ENCODE results near the gene CDSN. TPM values are rescaled to one million over a fixed set of nuclear protein-coding genes. Genes with fewer than 3 reads are reported as not detected.

Gene CDSN
- total RNA-seq, 1 donor from 2014 or later, result not detected

DNA sequence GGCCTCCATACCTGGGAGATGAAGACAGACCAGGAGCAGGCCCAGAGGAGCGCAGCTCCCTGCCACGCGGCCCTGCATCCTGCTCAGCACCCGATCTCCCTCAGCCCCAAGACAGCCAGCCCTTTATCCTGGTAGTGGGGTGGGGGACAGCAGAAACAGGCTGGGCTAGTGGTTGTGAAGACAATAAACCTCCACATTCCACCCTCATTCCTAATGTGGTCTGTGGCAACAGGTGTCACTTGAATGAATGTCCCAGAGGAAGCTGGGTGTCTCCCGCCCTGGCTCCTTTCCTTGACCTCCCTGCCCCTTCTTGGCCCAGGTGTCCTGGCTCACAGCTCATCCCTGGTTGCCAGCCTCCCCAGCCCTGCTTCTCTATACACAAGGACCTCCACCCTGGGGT is 7.8 kb downstream of the CDSN start, which contains the start of gene C6orf15:
TSS of gene C6orf15 (minus strand) at position 98 of the 400 bp plus-strand sequence. CDS start at position 78, 20 bp downstream.
- TF ChIP-seq, protein P1, sequence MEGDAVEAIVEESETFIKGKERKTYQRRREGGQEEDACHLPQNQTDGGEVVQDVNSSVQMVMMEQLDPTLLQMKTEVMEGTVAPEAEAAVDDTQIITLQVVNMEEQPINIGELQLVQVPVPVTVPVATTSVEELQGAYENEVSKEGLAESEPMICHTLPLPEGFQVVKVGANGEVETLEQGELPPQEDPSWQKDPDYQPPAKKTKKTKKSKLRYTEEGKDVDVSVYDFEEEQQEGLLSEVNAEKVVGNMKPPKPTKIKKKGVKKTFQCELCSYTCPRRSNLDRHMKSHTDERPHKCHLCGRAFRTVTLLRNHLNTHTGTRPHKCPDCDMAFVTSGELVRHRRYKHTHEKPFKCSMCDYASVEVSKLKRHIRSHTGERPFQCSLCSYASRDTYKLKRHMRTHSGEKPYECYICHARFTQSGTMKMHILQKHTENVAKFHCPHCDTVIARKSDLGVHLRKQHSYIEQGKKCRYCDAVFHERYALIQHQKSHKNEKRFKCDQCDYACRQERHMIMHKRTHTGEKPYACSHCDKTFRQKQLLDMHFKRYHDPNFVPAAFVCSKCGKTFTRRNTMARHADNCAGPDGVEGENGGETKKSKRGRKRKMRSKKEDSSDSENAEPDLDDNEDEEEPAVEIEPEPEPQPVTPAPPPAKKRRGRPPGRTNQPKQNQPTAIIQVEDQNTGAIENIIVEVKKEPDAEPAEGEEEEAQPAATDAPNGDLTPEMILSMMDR (IDR thresholded peaks at IDR 0.05; ENCODE audit: unreplicated experiment), result no peak
- H3K4me3 Mint-ChIP-seq, result no peak within 1 kb of the TSS
- H3K4me1 Mint-ChIP-seq, result peaks cover 17% of the 10 kb centered on the region
- no peaks in the 10 kb centered on the region for H3K9me3 Mint-ChIP-seq
- H3K27ac Mint-ChIP-seq, result no peak within 1 kb of the TSS
- H3K27me3 Mint-ChIP-seq (ENCODE audit: low read depth), result peaks cover 46% of the 10 kb centered on the region
- no peaks in the 10 kb centered on the region for H3K36me3 Mint-ChIP-seq
- no peak for DNase-seq (ENCODE audit: low spot score in 2 of 2, unreplicated experiment in 2 of 2)

DNA sequence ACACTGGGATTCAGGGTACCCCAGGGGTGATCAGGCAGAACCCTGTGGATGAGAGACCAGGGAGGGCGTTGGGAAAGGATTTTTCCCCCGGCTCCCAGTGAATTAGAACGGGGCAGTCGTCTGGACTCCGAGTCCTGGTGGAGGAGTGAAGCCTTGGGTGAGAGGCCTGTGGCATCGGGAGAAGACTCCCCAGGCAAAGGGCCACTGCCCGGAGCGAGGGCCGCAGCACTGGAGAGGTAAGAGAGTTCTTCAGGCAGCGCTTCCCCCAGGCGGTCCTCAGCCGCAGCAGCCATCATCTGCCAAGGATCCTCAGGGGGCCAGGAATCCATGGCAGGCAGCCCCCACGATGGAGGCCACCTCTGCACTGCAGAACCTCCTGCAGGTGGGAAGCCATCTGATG is 8.5 kb downstream of the CDSN start:
- no peaks in the 10 kb centered on the region for H3K36me3 Mint-ChIP-seq
- H3K27me3 Mint-ChIP-seq (ENCODE audit: low read depth), result peaks cover 43% of the 10 kb centered on the region
- H3K4me3 Mint-ChIP-seq, result no peak overlapping the region
- DNase-seq (ENCODE audit: low spot score in 2 of 2, unreplicated experiment in 2 of 2), result no peak
- no peaks in the 10 kb centered on the region for H3K9me3 Mint-ChIP-seq
- peaks cover 17% of the 10 kb centered on the region for H3K4me1 Mint-ChIP-seq
- H3K27ac Mint-ChIP-seq, result no peak overlapping the region
- TF ChIP-seq, protein P1 (IDR thresholded peaks at IDR 0.05; ENCODE audit: unreplicated experiment), result no peak

DNA sequence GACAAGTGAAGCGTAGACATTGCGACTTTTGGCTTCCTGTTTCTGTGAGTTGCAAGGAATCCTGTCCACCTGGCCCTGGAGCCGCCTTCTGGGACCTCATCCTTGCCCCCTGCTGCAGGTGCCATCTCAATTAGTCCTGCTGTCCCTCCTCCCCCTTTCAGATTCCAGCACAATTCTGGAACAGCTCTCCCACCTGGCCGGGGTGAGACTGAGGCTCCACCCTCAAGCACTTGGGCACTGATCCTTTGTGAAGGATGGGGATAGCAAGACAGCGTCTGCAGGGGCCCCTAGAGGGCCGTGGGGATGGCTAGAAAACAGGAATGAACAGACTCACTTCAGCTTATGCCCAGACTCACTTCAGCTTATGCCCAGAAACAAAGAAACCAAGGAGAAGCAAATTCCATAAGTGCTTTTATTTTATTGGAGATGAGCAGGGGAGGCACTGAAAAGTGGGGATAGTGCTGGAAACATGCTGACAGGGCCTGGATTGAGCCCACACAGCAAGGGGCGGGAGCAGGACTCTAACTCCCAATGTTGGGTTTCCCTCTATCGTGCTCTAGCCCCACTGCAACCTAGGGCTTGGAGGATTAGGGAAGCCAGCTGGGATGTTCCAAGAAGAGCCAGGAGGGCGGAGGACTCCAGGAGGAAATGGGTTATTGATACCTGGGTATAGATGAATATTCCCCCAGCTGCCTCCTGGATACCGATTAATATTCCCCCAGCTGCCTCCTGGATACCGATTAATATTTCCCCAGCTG is 9.2 kb downstream of the CDSN start:
- H3K27ac Mint-ChIP-seq, result no peak overlapping the region

DNA sequence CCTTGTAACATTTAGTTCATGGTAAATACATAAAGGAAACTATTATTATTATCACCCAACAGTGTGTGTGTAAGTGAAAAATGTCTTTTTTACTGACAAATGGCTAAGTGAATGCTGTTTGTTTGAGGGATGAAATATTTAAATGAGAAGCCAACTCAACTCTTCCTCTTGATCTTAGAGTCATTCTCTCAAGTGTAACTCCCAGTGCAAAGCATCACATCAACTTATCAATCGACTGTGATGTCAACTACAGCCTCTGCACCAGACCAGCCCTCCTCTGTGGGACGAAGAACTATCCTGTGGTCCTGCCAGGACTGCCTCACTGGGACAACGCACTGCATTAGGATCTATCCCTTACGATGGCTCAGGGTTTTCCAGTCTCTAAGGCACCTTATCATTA is 13.2 kb downstream of the CDSN start:
- Mint-ChIP-seq H3K9me3 (no peaks in the 10 kb centered on the region), H3K36me3 (no peaks in the 10 kb centered on the region), H3K27me3 (ENCODE audit: low read depth) (peaks cover 22% of the 10 kb centered on the region), H3K4me1 (peaks cover 3% of the 10 kb centered on the region), H3K4me3 (no peak overlapping the region), H3K27ac (no peak overlapping the region)
- TF ChIP-seq, protein P1 (IDR thresholded peaks at IDR 0.05; ENCODE audit: unreplicated experiment), result no peak
- DNase-seq (ENCODE audit: low spot score in 2 of 2, unreplicated experiment in 2 of 2), result no peak

More for the DNA sequence above, 9.2 kb downstream of the CDSN start:
- Mint-ChIP-seq H3K4me1 (peaks cover 17% of the 10 kb centered on the region), H3K4me3 (no peak overlapping the region), H3K9me3 (no peaks in the 10 kb centered on the region), H3K27me3 (ENCODE audit: low read depth) (peaks cover 39% of the 10 kb centered on the region), H3K36me3 (no peaks in the 10 kb centered on the region)
- TF ChIP-seq, protein P1 (IDR thresholded peaks at IDR 0.05; ENCODE audit: unreplicated experiment), result no peak
- no peak for DNase-seq (ENCODE audit: low spot score in 2 of 2, unreplicated experiment in 2 of 2)

DNA sequence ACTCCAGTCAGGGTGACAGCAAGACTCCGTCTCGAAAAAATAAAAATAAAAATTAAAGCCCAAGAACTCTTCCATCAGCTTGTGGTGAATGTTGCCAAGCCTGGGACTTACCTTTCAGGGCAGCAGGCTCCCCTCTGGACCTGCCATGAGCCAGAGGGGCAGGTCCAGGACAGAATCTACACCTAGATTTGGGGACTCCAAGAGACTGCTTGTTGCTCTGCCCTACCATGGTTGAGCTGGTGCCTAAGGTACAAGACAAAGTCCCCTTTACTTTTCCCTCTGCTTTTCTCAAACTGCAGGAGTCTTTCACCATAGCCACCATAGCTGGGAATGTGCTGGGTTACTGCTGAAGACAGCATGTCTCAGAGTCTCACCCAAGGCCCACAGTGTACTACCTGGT is 17.1 kb downstream of the CDSN start:
- no peak for DNase-seq (ENCODE audit: low spot score in 2 of 2, unreplicated experiment in 2 of 2)
- Mint-ChIP-seq H3K27me3 (ENCODE audit: low read depth) (peaks cover 2% of the 10 kb centered on the region), H3K4me3 (no peak overlapping the region), H3K27ac (no peak overlapping the region), H3K9me3 (no peaks in the 10 kb centered on the region), H3K4me1 (no peaks in the 10 kb centered on the region), H3K36me3 (no peaks in the 10 kb centered on the region)
- TF ChIP-seq, protein P1 (IDR thresholded peaks at IDR 0.05; ENCODE audit: unreplicated experiment), result no peak
